ENCODE results near the gene RFC5. TPM values are rescaled to one million over a fixed set of nuclear protein-coding genes. Genes with fewer than 3 reads are reported as not detected.
A peak's percentile ranks its signal among the peaks of the same experiment; 100 is the strongest.

The RFC5 gene
- total RNA-seq, 1 donor from 2014 or later: 75.8 TPM

DNA sequence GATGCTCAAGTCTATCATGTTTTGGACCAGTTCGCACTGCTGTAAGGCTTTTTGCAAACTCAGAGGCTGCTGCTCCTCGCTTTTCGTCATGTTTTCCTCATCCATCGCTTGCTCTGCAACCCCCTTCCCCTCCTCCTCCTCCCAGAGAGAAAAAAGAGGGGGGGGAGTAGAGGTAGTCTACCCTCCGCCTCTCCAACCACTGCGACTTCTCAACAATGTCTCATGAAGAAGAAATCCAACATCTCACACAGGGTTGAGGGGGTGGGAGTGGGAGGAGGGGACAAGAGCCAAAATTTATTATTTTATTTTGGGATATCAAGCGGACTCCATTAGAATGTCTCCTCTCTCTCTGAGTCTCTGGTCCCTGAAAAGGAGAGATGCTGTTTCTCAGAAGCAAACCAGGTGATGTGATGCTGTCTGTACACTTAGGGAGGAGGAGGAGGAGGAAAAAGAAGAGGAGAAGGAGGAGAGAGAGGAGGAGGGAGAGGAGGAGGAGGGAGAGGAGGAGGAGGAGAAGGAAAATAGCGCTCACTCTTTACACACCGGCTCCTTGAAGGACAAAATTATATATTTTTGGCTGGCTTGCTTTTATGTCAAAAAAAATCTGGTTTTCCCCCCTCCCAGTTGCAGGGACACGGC is 48.2 kb upstream of the RFC5 start:
- Histone ChIP-seq H3K4me1 (peaks cover 14% of the 10 kb centered on the region), H3F3A (ENCODE audit: low read depth) (peaks cover 22% of the 10 kb centered on the region), H3K27ac (no peak overlapping the region), H3K4me3 (peak overlapping the region; percentile 95), H3K79me2 (ENCODE audit: low read depth) (no peaks in the 10 kb centered on the region), H4K20me1 (ENCODE audit: low read depth) (no peaks in the 10 kb centered on the region), H3K9me3 (ENCODE audit: low read depth) (no peaks in the 10 kb centered on the region), H2AFZ (replicated peaks) (peak overlapping the region; percentile 96), H3K27me3 (peaks cover 37% of the 10 kb centered on the region), H3K9ac (peak overlapping the region; percentile 30), H3K4me2 (peak overlapping the region; percentile 99), H3K36me3 (no peaks in the 10 kb centered on the region)
- Mint-ChIP-seq H3K9me3 (peaks cover 18% of the 10 kb centered on the region), H3K36me3 (no peaks in the 10 kb centered on the region), H3K4me3 (peak overlapping the region; percentile 89), H3K4me1 (peaks cover 14% of the 10 kb centered on the region), H3K27me3 (ENCODE audit: insufficient read depth, low read depth) (peaks cover 38% of the 10 kb centered on the region), H3K27ac (no peak overlapping the region)
- DNase-seq (ENCODE audit: low spot score): peak; percentile 25
- TF ChIP-seq EZH2phosphoT487 (IDR thresholded peaks at IDR 0.05) (no peak), EZH2 (IDR thresholded peaks at IDR 0.05) (peak; percentile 6)

DNA sequence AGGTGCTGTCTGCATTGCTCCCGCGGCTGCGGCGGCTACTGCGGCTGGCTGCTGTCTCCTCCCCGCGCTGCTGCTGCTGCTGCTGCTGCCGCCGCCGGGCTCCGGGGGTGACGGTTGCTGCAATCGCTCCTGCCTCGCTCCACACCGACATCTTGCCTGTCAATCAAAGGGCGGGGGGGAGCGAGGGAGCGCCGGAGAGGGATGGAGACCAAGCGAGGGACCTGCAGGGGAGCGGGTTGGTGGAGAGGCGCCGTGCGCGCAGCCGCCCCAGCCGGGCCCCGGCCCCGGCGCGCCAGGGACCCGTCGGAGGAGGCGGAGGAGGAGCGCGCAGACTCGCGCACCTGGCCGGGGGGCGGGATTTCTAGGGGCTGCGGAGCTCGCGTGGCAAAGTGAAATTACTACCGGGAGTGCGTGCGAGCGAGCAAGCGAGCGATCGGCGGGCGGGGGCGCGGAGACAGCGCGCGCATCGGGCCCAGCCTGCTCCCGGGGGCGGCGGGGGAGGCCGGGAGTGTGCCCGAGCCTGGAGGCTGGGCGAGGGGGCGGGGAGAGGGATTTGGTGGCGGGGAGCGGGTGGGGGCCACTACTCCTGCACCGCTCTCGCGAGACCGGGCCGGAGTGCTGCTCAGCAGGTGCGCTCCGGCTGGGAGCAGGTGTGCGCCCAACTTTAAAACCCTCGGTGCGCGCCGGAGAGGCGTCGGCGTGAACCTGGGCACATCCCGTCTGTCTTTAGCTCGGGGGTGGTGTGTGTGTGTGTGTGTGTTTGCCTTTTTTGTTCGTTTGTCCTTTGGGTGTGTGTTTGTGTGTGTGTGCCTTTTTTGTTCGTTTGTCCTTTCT is 47.5 kb upstream of the RFC5 start, which contains the start of gene KSR2:
TSS of gene KSR2 (minus strand) at position 165 of the 834 bp plus-strand sequence. CDS start 735 bp downstream, outside the sequence.
- peaks cover 14% of the 10 kb centered on the region for H3K4me1 Mint-ChIP-seq
- no peaks in the 10 kb centered on the region for H3K36me3 Mint-ChIP-seq
- H4K20me1 ChIP-seq (ENCODE audit: low read depth): no peaks in the 10 kb centered on the region
- no peaks in the 10 kb centered on the region for H3K79me2 ChIP-seq (ENCODE audit: low read depth)
- peak within 1 kb of the TSS; percentile 95 for H3K4me3 ChIP-seq
- TF ChIP-seq EZH2 (IDR thresholded peaks at IDR 0.05): no peak
- TF ChIP-seq EZH2phosphoT487 (IDR thresholded peaks at IDR 0.05): peak; percentile 33
- H3K9me3 ChIP-seq (ENCODE audit: low read depth): no peaks in the 10 kb centered on the region
- H3K9ac ChIP-seq: peak within 1 kb of the TSS; percentile 30
- DNase-seq (ENCODE audit: low spot score): peak; percentile 94
- H3K36me3 ChIP-seq: no peaks in the 10 kb centered on the region
- H3K4me3 Mint-ChIP-seq: peak within 1 kb of the TSS; percentile 89
- H3K27me3 Mint-ChIP-seq (ENCODE audit: insufficient read depth, low read depth): peaks cover 38% of the 10 kb centered on the region
- no peak within 1 kb of the TSS for H3K27ac Mint-ChIP-seq
- H3K27ac ChIP-seq: no peak within 1 kb of the TSS
- peak within 1 kb of the TSS; percentile 99 for H3K4me2 ChIP-seq
- H2AFZ ChIP-seq (replicated peaks): peak within 1 kb of the TSS; percentile 96
- peaks cover 37% of the 10 kb centered on the region for H3K27me3 ChIP-seq
- H3F3A ChIP-seq (ENCODE audit: low read depth): peaks cover 22% of the 10 kb centered on the region
- peaks cover 18% of the 10 kb centered on the region for H3K9me3 Mint-ChIP-seq
- peaks cover 14% of the 10 kb centered on the region for H3K4me1 ChIP-seq

DNA sequence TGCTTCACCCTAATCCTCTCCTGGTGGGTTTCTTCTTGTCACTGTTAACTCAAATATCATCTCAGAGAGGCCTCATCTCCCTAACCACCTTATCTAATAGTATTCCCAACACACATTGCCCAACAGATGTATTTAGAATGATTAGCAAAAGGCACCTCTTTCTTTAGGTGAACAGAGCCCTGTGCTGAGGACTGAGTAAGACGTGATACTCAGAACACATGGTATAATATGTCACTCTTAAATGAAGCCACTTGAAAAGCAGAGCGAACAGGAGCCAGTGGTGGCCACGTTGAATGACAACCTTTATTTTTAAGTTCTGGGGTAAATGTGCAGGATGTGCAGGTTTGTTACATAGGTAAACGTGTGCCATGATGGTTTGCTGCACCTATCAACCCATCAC is 46.2 kb upstream of the RFC5 start:
- no peak overlapping the region for H3K4me2 ChIP-seq
- no peak overlapping the region for H3K4me3 ChIP-seq
- peaks cover 14% of the 10 kb centered on the region for H3K4me1 Mint-ChIP-seq
- no peak overlapping the region for H3K9ac ChIP-seq
- H3K4me1 ChIP-seq: peaks cover 14% of the 10 kb centered on the region
- no peaks in the 10 kb centered on the region for H3K9me3 ChIP-seq (ENCODE audit: low read depth)
- peak overlapping the region; percentile 57 for H3K4me3 Mint-ChIP-seq
- peaks cover 38% of the 10 kb centered on the region for H3K27me3 Mint-ChIP-seq (ENCODE audit: insufficient read depth, low read depth)
- no peaks in the 10 kb centered on the region for H3K79me2 ChIP-seq (ENCODE audit: low read depth)
- no peak for TF ChIP-seq EZH2 (IDR thresholded peaks at IDR 0.05)
- no peak for TF ChIP-seq EZH2phosphoT487 (IDR thresholded peaks at IDR 0.05)
- TF ChIP-seq, protein P1, sequence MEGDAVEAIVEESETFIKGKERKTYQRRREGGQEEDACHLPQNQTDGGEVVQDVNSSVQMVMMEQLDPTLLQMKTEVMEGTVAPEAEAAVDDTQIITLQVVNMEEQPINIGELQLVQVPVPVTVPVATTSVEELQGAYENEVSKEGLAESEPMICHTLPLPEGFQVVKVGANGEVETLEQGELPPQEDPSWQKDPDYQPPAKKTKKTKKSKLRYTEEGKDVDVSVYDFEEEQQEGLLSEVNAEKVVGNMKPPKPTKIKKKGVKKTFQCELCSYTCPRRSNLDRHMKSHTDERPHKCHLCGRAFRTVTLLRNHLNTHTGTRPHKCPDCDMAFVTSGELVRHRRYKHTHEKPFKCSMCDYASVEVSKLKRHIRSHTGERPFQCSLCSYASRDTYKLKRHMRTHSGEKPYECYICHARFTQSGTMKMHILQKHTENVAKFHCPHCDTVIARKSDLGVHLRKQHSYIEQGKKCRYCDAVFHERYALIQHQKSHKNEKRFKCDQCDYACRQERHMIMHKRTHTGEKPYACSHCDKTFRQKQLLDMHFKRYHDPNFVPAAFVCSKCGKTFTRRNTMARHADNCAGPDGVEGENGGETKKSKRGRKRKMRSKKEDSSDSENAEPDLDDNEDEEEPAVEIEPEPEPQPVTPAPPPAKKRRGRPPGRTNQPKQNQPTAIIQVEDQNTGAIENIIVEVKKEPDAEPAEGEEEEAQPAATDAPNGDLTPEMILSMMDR (IDR thresholded peaks at IDR 0.05): no peak
- H3K27me3 ChIP-seq: peaks cover 37% of the 10 kb centered on the region
- no peaks in the 10 kb centered on the region for H4K20me1 ChIP-seq (ENCODE audit: low read depth)
- peaks cover 22% of the 10 kb centered on the region for H3F3A ChIP-seq (ENCODE audit: low read depth)
- H3K27ac Mint-ChIP-seq: no peak overlapping the region
- no peak for DNase-seq (ENCODE audit: low spot score)
- H3K27ac ChIP-seq: no peak overlapping the region
- no peaks in the 10 kb centered on the region for H3K36me3 ChIP-seq
- no peaks in the 10 kb centered on the region for H3K36me3 Mint-ChIP-seq
- H3K9me3 Mint-ChIP-seq: peaks cover 18% of the 10 kb centered on the region
- no peak overlapping the region for H2AFZ ChIP-seq (replicated peaks)

DNA sequence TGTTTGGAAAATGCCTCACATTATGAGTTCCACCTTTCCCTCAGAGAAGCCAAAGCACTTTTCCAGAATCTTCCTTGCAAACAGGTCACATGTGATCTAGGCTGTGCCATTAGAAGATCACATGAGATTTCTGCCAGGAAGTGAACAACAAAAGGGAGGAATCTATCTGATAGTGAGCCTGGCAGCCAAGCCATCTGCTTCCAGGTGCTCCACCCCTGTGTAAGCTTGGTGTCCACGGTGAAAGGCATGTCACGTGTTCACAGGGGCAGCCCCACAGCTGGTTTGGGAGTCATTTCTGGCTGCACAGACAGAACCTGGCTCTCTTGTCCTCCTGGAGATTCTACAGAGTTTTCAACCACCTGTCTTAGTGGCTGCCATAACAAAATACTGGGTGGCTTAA is 44.2 kb upstream of the RFC5 start:
- TF ChIP-seq EZH2phosphoT487 (IDR thresholded peaks at IDR 0.05) (no peak), EZH2 (IDR thresholded peaks at IDR 0.05) (no peak)
- TF ChIP-seq, protein P1 (IDR thresholded peaks at IDR 0.05): no peak
- Mint-ChIP-seq H3K27me3 (ENCODE audit: insufficient read depth, low read depth) (peaks cover 25% of the 10 kb centered on the region), H3K4me1 (peaks cover 10% of the 10 kb centered on the region)

More for the DNA sequence above, 44.2 kb upstream of the RFC5 start:
- H3K9ac ChIP-seq: no peak overlapping the region
- Mint-ChIP-seq H3K36me3 (no peaks in the 10 kb centered on the region), H3K4me3 (no peak overlapping the region), H3K27ac (no peak overlapping the region), H3K9me3 (peaks cover 18% of the 10 kb centered on the region)
- H3F3A ChIP-seq (ENCODE audit: low read depth): peaks cover 22% of the 10 kb centered on the region
- H3K4me2 ChIP-seq: no peak overlapping the region
- H3K4me3 ChIP-seq: no peak overlapping the region
- H3K4me1 ChIP-seq: peaks cover 11% of the 10 kb centered on the region
- no peak overlapping the region for H3K27ac ChIP-seq
- no peak overlapping the region for H2AFZ ChIP-seq (replicated peaks)
- no peaks in the 10 kb centered on the region for H3K9me3 ChIP-seq (ENCODE audit: low read depth)
- DNase-seq (ENCODE audit: low spot score): no peak
- no peaks in the 10 kb centered on the region for H3K36me3 ChIP-seq
- no peaks in the 10 kb centered on the region for H3K79me2 ChIP-seq (ENCODE audit: low read depth)
- no peaks in the 10 kb centered on the region for H4K20me1 ChIP-seq (ENCODE audit: low read depth)
- peaks cover 23% of the 10 kb centered on the region for H3K27me3 ChIP-seq

Measured in neural progenitor cell (in vitro differentiated cells).